SK-N-SH (cell line): ENCODE measurements around the gene IGSF23. TPM values are rescaled to one million over a fixed set of nuclear protein-coding genes. Genes with fewer than 3 reads are reported as not detected.

Experiments
- CTCF ChIA-PET: fragments of 300-600, 350-600 bp; formaldehyde crosslinking; extraction: SDS; loops from one replicate; lab custom pipeline; 2021; lab: Yijun Ruan, JAX
- POLR2A ChIA-PET: fragments of 350-600 bp; sonication (Branson Sonifier 250); formaldehyde crosslinking; extraction: SDS; loops from one replicate; lab custom pipeline; 2020; ENCODE audit warnings: antibody characterized with exemption, inconsistent platforms; lab: Yijun Ruan, JAX
- DNase-seq: peaks from one replicate; pipeline ENCODE4 v3.0.0; 2012
- H2AFZ ChIP-seq: fragments of 200-600 bp; sonication (generic); 2 replicates; pipeline ENCODE4 v1.8.1; 2016; ENCODE audit warnings: antibody characterized with exemption, mild to moderate bottlenecking, low read depth
- H3F3A ChIP-seq: fragments of 200-600 bp; sonication (generic); replicated peaks from 2 replicates; pipeline ENCODE3; 2016; ENCODE audit warnings: antibody characterized with exemption, mild to moderate bottlenecking; ENCODE audit not compliant: insufficient read depth
- H3K27ac ChIP-seq, 2 experiments: fragments of 200-500 bp in 1 of 2; fragments of 200-600 bp in 1 of 2; sonication (Bioruptor generic) in 1 of 2; sonication (generic), shearing (Covaris generic) in 1 of 2; 2 replicates each; pipeline versions ENCODE4 v1.5.1 to v1.6.1; 2014 to 2016; ENCODE audit warnings: low read depth in 2 of 2, inconsistent platforms in 1 of 2, low read length in 1 of 2, mild to moderate bottlenecking in 1 of 2, mixed read lengths in 1 of 2
- H3K27me3 ChIP-seq: fragments of 200-600 bp; sonication (generic), shearing (Covaris generic); 2 replicates; pipeline ENCODE4 v1.6.1; 2016; ENCODE audit warnings: mixed run types; ENCODE audit not compliant: insufficient read depth
- H3K36me3 ChIP-seq, 2 experiments: fragments of 200-500 bp in 1 of 2; fragments of 200-600 bp in 1 of 2; sonication (Bioruptor generic) in 1 of 2; sonication (generic) in 1 of 2; replicated peaks in 1 of 2; 2 replicates each; pipeline versions ENCODE3 to v1.5.1; 2014 to 2016; ENCODE audit warnings: low read length in 1 of 2, mild to moderate bottlenecking in 1 of 2; ENCODE audit not compliant: insufficient read depth in 2 of 2, control insufficient read depth in 1 of 2
- H3K4me1 ChIP-seq, 2 experiments: fragments of 200-500 bp in 1 of 2; fragments of 200-600 bp in 1 of 2; sonication (Bioruptor generic) in 1 of 2; sonication (generic), shearing (Covaris generic) in 1 of 2; 2 replicates each; pipeline versions ENCODE4 v1.5.1 to v1.6.1; 2014 to 2016; ENCODE audit warnings: low read depth in 1 of 2, low read length in 1 of 2, mixed run types in 1 of 2; ENCODE audit not compliant: insufficient read depth in 2 of 2, control insufficient read depth in 1 of 2
- H3K4me2 ChIP-seq: fragments of 200-600 bp; sonication (generic), shearing (Covaris generic); 2 replicates; pipeline ENCODE4 v1.6.1; 2017; ENCODE audit warnings: mixed run types
- H3K4me3 ChIP-seq, 2 experiments: fragments of 200-500 bp in 1 of 2; fragments of 200-600 bp in 1 of 2; sonication (Bioruptor generic) in 1 of 2; sonication (generic), shearing (Covaris generic) in 1 of 2; 2 replicates each; pipeline versions ENCODE4 v1.5.1 to v1.8.1; 2014 to 2016; ENCODE audit warnings: low read depth in 2 of 2, inconsistent platforms in 1 of 2, low read length in 1 of 2, mild to moderate bottlenecking in 1 of 2, mixed read lengths in 1 of 2, moderate library complexity in 1 of 2
- H3K79me2 ChIP-seq: fragments of 200-600 bp; sonication (generic); 2 replicates; pipeline ENCODE4 v1.8.1; 2017; ENCODE audit warnings: mild to moderate bottlenecking; ENCODE audit not compliant: insufficient read depth
- H3K9ac ChIP-seq: fragments of 200-600 bp; sonication (generic); 2 replicates; pipeline ENCODE4 v1.6.1; 2017; ENCODE audit warnings: mixed run types
- H3K9me2 ChIP-seq: fragments of 200-600 bp; sonication (generic); 2 replicates; pipeline ENCODE4 v1.6.1; 2017; ENCODE audit warnings: mixed run types
- H3K9me3 ChIP-seq: fragments of 200-600 bp; sonication (generic); 2 replicates; pipeline ENCODE4 v1.6.1; 2017; ENCODE audit warnings: mixed run types, mild to moderate bottlenecking, moderate library complexity
- H4K20me1 ChIP-seq: fragments of 200-600 bp; sonication (generic); 2 replicates; pipeline ENCODE4 v1.6.1; 2017; ENCODE audit warnings: mild to moderate bottlenecking, mixed run types; ENCODE audit not compliant: insufficient read depth
- CHD2 ChIP-seq: fragments of 150-350 bp; IDR thresholded peaks from 2 replicates; pipeline ENCODE4 v1.6.1; 2018; ENCODE audit warnings: low read length; ENCODE audit not compliant: partially characterized antibody
- ELF1 ChIP-seq: IDR thresholded peaks from 2 replicates; pipeline ENCODE4 v1.4.0; 2012
- FOSL2 ChIP-seq: IDR thresholded peaks from 2 replicates; pipeline ENCODE4 v1.4.0; 2012; ENCODE audit warnings: low read depth, mild to moderate bottlenecking, moderate library complexity, borderline replicate concordance
- GABPA ChIP-seq: IDR thresholded peaks from 2 replicates; pipeline ENCODE4 v1.4.0; 2012; ENCODE audit warnings: low read depth, mild to moderate bottlenecking
- GATA2 ChIP-seq: sonication (generic); formaldehyde crosslinking; IDR thresholded peaks from 2 replicates; pipeline ENCODE4 v1.5.0; 2020; ENCODE audit warnings: mild to moderate bottlenecking, missing genetic modification reagents
- NFIC ChIP-seq: IDR thresholded peaks from 2 replicates; pipeline ENCODE4 v1.4.0; 2012; ENCODE audit warnings: borderline replicate concordance
- NRF1 ChIP-seq: IDR thresholded peaks from 2 replicates; pipeline ENCODE4 v1.6.1; 2012; ENCODE audit warnings: low read depth, mild to moderate bottlenecking, low read length
- POLR2AphosphoS5 ChIP-seq: IDR thresholded peaks from 2 replicates; pipeline ENCODE4 v1.6.1; 2012; ENCODE audit warnings: low read depth, low read length
- RAD21 ChIP-seq: IDR thresholded peaks from 2 replicates; pipeline ENCODE4 v1.6.1; 2012; ENCODE audit warnings: mild to moderate bottlenecking, low read length
- RCOR1 ChIP-seq: fragments of 150-350 bp; IDR thresholded peaks from 2 replicates; pipeline ENCODE4 v1.6.1; 2017; ENCODE audit warnings: antibody characterized with exemption, low read length
- RFX5 ChIP-seq: IDR thresholded peaks from 2 replicates; pipeline ENCODE4 v1.6.1; 2012; ENCODE audit warnings: mild to moderate bottlenecking, improper control_type of control experiment, low read length
- SMC3 ChIP-seq: IDR thresholded peaks from 2 replicates; pipeline ENCODE4 v1.6.1; 2012; ENCODE audit warnings: low read depth, low read length, improper control_type of control experiment
- TAF1 ChIP-seq: IDR thresholded peaks from 2 replicates; pipeline ENCODE4 v1.6.1; 2012; ENCODE audit warnings: low read depth, mild to moderate bottlenecking, low read length, moderate library complexity, borderline replicate concordance
- TEAD4 ChIP-seq: IDR thresholded peaks from 2 replicates; pipeline ENCODE4 v1.4.0; 2012; ENCODE audit warnings: mild to moderate bottlenecking, borderline replicate concordance; ENCODE audit not compliant: insufficient read depth
- WGBS: methylation state at CpG from one replicate; pipeline ENCODE4 v1.1.6; 2017; ENCODE audit warnings: low lambda C conversion rate; 5-methylcytosine and 5-hydroxymethylcytosine counted together
- polyA plus RNA-seq, 3 experiments: library from polyadenylated mRNA; depleted of rRNA; stranded (reverse); fragments of >200 nt; gene quantifications; 2 replicates each; pipeline ENCODE4 v1.2.3, GENCODE V29; 2012
- TF ChIP-seq, protein P1 (sequence below): fragments of 200-600 bp; sonication (generic); IDR thresholded peaks from 2 replicates; pipeline ENCODE4 v1.6.1; 2017; ENCODE audit warnings: antibody characterized with exemption, mild to moderate bottlenecking, moderate library complexity
- TF ChIP-seq, protein P2 (sequence below): IDR thresholded peaks from 2 replicates; pipeline ENCODE4 v1.4.0; 2012; ENCODE audit warnings: low read depth
- TF ChIP-seq, protein P3 (sequence below): IDR thresholded peaks from 2 replicates; pipeline ENCODE4; 2012
- TF ChIP-seq, protein P4 (sequence below): fragments of 150-350 bp; IDR thresholded peaks from 2 replicates; pipeline ENCODE4 v1.6.1; 2017; ENCODE audit warnings: antibody characterized with exemption, low read length, low read depth, borderline replicate concordance

Gene IGSF23
- polyA plus RNA-seq, 1 of the 3 experiments (the other 2 are of a cell fraction) = 0.08 TPM

- no peak overlapping the region for H3K4me3 ChIP-seq
- ChIA-PET POLR2A (no interaction called here), CTCF (interaction anchor here (2.4 kb wide), 1 partner anchor 35 kb away, joined by 8 read pairs; no protein-coding TSS in a partner anchor)
- H3K4me2 ChIP-seq = no peak overlapping the region
- peak overlapping the region in 1 of 2 experiments; percentile 71; a peak in 1 of 4 replicates for H3K27ac ChIP-seq
- H3F3A ChIP-seq = peaks cover 58% of the 10 kb centered on the region
- H3K27me3 ChIP-seq = no peaks in the 10 kb centered on the region
- no peak overlapping the region for H2AFZ ChIP-seq
- H3K9me3 ChIP-seq = no peaks in the 10 kb centered on the region
- no peak for DNase-seq
- peaks cover 4% of the 10 kb centered on the region; the same call in 1 of the 2 replicates for H3K79me2 ChIP-seq
- H4K20me1 ChIP-seq = no peaks in the 10 kb centered on the region
- TF ChIP-seq, protein P1, sequence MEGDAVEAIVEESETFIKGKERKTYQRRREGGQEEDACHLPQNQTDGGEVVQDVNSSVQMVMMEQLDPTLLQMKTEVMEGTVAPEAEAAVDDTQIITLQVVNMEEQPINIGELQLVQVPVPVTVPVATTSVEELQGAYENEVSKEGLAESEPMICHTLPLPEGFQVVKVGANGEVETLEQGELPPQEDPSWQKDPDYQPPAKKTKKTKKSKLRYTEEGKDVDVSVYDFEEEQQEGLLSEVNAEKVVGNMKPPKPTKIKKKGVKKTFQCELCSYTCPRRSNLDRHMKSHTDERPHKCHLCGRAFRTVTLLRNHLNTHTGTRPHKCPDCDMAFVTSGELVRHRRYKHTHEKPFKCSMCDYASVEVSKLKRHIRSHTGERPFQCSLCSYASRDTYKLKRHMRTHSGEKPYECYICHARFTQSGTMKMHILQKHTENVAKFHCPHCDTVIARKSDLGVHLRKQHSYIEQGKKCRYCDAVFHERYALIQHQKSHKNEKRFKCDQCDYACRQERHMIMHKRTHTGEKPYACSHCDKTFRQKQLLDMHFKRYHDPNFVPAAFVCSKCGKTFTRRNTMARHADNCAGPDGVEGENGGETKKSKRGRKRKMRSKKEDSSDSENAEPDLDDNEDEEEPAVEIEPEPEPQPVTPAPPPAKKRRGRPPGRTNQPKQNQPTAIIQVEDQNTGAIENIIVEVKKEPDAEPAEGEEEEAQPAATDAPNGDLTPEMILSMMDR = no peak
- no peak for TF ChIP-seq RCOR1
- no peak for TF ChIP-seq TAF1
- TF ChIP-seq, protein P2, sequence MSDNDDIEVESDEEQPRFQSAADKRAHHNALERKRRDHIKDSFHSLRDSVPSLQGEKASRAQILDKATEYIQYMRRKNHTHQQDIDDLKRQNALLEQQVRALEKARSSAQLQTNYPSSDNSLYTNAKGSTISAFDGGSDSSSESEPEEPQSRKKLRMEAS = no peak
- TF ChIP-seq RFX5 = no peak
- no peak for TF ChIP-seq FOSL2
- 32% methylated on average over 1 of the region's 1 CpG for WGBS
- H3K9ac ChIP-seq = no peak overlapping the region
- H3K4me1 ChIP-seq = peaks cover 0 to 33% of the 10 kb centered on the region in 2 experiments; a peak in 2 of 4 replicates
- no peaks in the 10 kb centered on the region for H3K9me2 ChIP-seq
- H3K36me3 ChIP-seq = no peaks in the 10 kb centered on the region
Observed at GRCh38 chr19:44605547-44605946, 7.8 kb upstream of the IGSF23 start.

- H3K27ac ChIP-seq = peak overlapping the region in 1 of 2 experiments; percentile 55; a peak in 2 of 4 replicates
- H2AFZ ChIP-seq = no peak overlapping the region; the same call in 1 of the 2 replicates
- H4K20me1 ChIP-seq = no peaks in the 10 kb centered on the region
- DNase-seq = no peak
- no peak overlapping the region for H3K4me3 ChIP-seq
- H3F3A ChIP-seq = peaks cover 46% of the 10 kb centered on the region
- no peaks in the 10 kb centered on the region for H3K36me3 ChIP-seq
- POLR2A ChIA-PET = no interaction called here
- H3K27me3 ChIP-seq = no peaks in the 10 kb centered on the region
- H3K9me3 ChIP-seq = no peaks in the 10 kb centered on the region
- TF ChIP-seq TEAD4 (no peak), NFIC (no peak), ELF1 (no peak), POLR2AphosphoS5 (no peak), NRF1 (no peak), RAD21 (no peak), SMC3 (no peak), CHD2 (no peak), GABPA (no peak), GATA2 (CRISPR knock-in tag) (no peak)
- TF ChIP-seq, protein P2 = no peak
- TF ChIP-seq, protein P3, sequence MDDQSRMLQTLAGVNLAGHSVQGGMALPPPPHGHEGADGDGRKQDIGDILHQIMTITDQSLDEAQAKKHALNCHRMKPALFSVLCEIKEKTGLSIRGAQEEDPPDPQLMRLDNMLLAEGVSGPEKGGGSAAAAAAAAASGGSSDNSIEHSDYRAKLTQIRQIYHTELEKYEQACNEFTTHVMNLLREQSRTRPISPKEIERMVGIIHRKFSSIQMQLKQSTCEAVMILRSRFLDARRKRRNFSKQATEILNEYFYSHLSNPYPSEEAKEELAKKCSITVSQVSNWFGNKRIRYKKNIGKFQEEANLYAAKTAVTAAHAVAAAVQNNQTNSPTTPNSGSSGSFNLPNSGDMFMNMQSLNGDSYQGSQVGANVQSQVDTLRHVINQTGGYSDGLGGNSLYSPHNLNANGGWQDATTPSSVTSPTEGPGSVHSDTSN = no peak
- TF ChIP-seq, protein P4, sequence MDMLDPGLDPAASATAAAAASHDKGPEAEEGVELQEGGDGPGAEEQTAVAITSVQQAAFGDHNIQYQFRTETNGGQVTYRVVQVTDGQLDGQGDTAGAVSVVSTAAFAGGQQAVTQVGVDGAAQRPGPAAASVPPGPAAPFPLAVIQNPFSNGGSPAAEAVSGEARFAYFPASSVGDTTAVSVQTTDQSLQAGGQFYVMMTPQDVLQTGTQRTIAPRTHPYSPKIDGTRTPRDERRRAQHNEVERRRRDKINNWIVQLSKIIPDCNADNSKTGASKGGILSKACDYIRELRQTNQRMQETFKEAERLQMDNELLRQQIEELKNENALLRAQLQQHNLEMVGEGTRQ = no peak
- H3K4me1 ChIP-seq = peaks cover 0 to 33% of the 10 kb centered on the region in 2 experiments; a peak in 2 of 4 replicates
- 20% methylated on average over 2 of the region's 2 CpGs for WGBS
- H3K9ac ChIP-seq = peak overlapping the region; percentile 26; the same call in 1 of the 2 replicates
- CTCF ChIA-PET = interaction anchor here (2.4 kb wide), 1 partner anchor 36 kb away, joined by 8 read pairs; no protein-coding TSS in a partner anchor
- H3K4me2 ChIP-seq = 0 out of 2 replicates have a peak overlapping the region, but pooled peaks have one; percentile 35
- H3K79me2 ChIP-seq = peaks cover 4% of the 10 kb centered on the region; the same call in 1 of the 2 replicates
- no peaks in the 10 kb centered on the region for H3K9me2 ChIP-seq
Observed at GRCh38 chr19:44607049-44607448, 6.3 kb upstream of the IGSF23 start.
